Psoas muscle (tissue), 8 donors: ENCODE data around the gene SSNA1. TPM values are rescaled to one million over a fixed set of nuclear protein-coding genes. Genes with fewer than 3 reads are reported as not detected.

ENCODE experiments used
- ATAC-seq, 4 donors: fragments of 200-7000 bp; cut with Tn5 transposase; one replicate each; pipeline ENCODE4 v1.9.1; 2020; ENCODE audit warnings: moderate library complexity in 3 of 4, mild to moderate bottlenecking in 2 of 4
- DNase-seq, 2 donors: peaks; one replicate each; pipeline ENCODE4 v3.0.0-alpha.2; 2020
- H3K27ac ChIP-seq: fragments of 200-600 bp; one replicate; pipeline ENCODE4 v1.8.0; 2022
- H3K27me3 ChIP-seq, 3 donors: fragments of 200-600 bp in 1 of 3; one replicate each; pipeline versions ENCODE4 v1.6.1 to v1.8.0; 2013 to 2022; ENCODE audit warnings: low read length in 2 of 3, mild to moderate bottlenecking in 2 of 3, moderate library complexity in 1 of 3; ENCODE audit not compliant: insufficient read depth in 3 of 3
- H3K36me3 ChIP-seq, 2 donors: fragments of 200-600 bp in 1 of 2; one replicate each; pipeline versions ENCODE4 v1.6.1 to v1.8.0; 2013 to 2022; ENCODE audit warnings: low read depth in 1 of 2, mild to moderate bottlenecking in 1 of 2, moderate library complexity in 1 of 2; ENCODE audit not compliant: insufficient read depth in 1 of 2
- H3K4me1 ChIP-seq: fragments of 200-600 bp; one replicate; pipeline ENCODE4 v1.8.0; 2022
- H3K4me3 ChIP-seq: fragments of 200-600 bp; one replicate; pipeline ENCODE4 v1.8.0; 2022; ENCODE audit warnings: mild to moderate bottlenecking
- H3K9me3 ChIP-seq: fragments of 200-600 bp; one replicate; pipeline ENCODE4 v1.8.0; 2022
- WGBS, 3 donors: extraction: QIAGEN DNeasy Blood & Tissue Kit; methylation state at CpG; one replicate each; pipeline versions ENCODE4 v1.1.6 to v1.1.7; 2013; 5-methylcytosine and 5-hydroxymethylcytosine counted together
- intact Hi-C, 2 donors: fragments of 100-400 bp; cut with DNase I; formaldehyde crosslinking; loops; one replicate each; pipeline versions ENCODE4 v1.11.0 to v1.14.2; 2022
- polyA plus RNA-seq, 3 donors: library from polyadenylated mRNA; stranded (reverse); fragments of 200-250 nt; gene quantifications; one replicate each; pipeline ENCODE4 v1.2.3, GENCODE V29; 2013
- total RNA-seq, 4 donors: library from RNA; stranded (reverse); fragmentation: NEBNext Ultra II Directional in 2 of 4; extraction: Animal tissue kit (Norgen Biotek cat#: 25700) in 2 of 4; gene quantifications; one replicate each; pipeline versions ENCODE4 v1.2.1 to v1.2.4, GENCODE V29; 2021 to 2023
- TF ChIP-seq, protein P1 (sequence below): fragments of 200-600 bp; IDR thresholded peaks from one replicate; pipeline ENCODE4 v1.8.0; 2022; ENCODE audit warnings: antibody characterized with exemption
- donor health status: healthy with polysubstance abuse.
- donor health status: DM: no; HTN: no; CAD: no; lungs with moderate emphysema.
- donor health status: Bipolar disorder and iron deficiency.
- donor health status: healthy.
- donor health status: DM: yes; HTN: yes; CAD: no.
- donor health status: DM: no; HTN: no; CAD: no.
- donor health status: DM: no; HTN: no; CAD: no.
- donor health status: DM: yes; HTN: yes; CAD: no.

SSNA1 gene
- total and polyA plus RNA-seq, 7 donors, result 51.5 to 176 (median 65.4) TPM

DNA sequence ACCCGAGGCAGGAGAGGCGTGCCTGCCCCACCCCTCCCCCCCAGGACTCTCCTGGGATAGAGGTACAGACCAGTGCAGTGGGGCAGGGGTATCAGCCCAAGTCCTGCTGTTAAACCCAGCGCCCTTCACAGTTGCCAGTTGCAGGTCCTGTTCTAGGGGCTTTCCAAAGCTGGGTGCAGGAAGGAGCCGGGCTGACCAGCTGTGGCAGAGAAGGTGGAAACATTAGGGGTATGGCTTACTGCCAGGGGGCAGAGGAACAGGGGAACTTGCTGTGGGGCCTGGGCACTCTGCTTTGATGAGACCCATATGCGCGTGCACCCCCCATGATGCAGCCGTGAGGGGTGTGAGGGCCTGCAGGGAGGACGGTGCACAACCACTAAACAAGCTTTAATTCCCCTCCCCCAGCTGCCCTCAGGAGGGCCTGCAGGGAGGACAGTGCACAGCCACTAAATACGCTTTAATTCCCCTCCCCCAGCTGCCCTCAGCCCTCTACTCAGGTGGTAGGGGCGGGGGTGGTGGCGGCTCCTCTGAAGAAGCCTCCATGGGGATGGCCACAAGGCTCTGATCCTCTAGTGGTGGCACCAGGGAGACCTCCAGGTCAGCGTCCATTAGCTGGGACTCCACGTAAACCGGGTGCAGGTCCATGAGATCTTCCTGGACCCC is 17.9 kb upstream of the SSNA1 start:
- Histone ChIP-seq H3K27me3 (peaks cover 0 to 58% (median 28%) of the 10 kb centered on the region in 3 donors), H3K4me3 (no peak overlapping the region), H3K36me3 (no peaks in the 10 kb centered on the region), H3K27ac (no peak overlapping the region), H3K9me3 (no peaks in the 10 kb centered on the region), H3K4me1 (peaks cover 23% of the 10 kb centered on the region)
- intact Hi-C loops, result no loop called here
- TF ChIP-seq, protein P1, sequence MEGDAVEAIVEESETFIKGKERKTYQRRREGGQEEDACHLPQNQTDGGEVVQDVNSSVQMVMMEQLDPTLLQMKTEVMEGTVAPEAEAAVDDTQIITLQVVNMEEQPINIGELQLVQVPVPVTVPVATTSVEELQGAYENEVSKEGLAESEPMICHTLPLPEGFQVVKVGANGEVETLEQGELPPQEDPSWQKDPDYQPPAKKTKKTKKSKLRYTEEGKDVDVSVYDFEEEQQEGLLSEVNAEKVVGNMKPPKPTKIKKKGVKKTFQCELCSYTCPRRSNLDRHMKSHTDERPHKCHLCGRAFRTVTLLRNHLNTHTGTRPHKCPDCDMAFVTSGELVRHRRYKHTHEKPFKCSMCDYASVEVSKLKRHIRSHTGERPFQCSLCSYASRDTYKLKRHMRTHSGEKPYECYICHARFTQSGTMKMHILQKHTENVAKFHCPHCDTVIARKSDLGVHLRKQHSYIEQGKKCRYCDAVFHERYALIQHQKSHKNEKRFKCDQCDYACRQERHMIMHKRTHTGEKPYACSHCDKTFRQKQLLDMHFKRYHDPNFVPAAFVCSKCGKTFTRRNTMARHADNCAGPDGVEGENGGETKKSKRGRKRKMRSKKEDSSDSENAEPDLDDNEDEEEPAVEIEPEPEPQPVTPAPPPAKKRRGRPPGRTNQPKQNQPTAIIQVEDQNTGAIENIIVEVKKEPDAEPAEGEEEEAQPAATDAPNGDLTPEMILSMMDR, result no peak
- DNase-seq, result no peak
- no peak for ATAC-seq
- 40 to 44% (median 42%) methylated on average over 14 of the region's 14 CpGs for WGBS, 3 donors

DNA sequence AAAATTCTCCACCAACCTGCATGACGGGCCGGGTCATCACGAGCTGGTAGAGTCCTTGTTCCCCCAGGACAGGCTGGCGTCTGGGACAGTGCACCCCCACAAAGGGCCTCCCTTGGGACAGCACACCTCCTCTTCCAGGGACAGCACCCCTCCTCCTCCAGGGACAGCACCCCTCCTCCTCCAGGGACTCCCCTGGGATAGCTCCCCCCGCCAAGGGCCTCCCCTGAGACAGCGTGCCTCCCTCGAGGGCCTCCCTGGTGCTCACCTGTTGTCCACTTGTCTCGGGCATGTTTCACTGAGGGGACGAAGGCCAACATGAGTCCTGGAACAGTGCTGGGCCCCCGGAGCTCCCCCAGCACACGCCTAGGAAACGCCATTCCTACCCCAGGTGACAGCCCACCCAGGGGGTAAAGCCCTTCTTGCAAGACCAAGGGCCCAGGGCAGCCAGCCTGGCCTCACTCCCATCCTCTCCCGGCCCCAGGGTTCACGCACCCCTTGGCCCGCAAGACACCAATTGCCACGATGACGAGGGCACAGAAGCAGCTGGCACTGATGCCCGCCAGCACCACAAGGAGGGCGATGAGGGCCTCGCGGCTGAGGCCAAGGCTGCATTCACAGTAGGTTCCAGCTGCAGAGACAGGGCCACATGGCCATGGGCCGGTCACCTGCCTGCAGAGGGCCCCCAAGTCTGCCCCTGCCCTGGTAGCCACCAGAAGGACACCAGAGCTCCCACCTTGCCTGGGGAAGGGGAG is 17.2 kb upstream of the SSNA1 start:
- DNase-seq, result no peak
- Histone ChIP-seq H3K4me3 (no peak overlapping the region), H3K36me3 (no peaks in the 10 kb centered on the region), H3K27ac (no peak overlapping the region), H3K4me1 (peaks cover 23% of the 10 kb centered on the region), H3K9me3 (no peaks in the 10 kb centered on the region), H3K27me3 (peaks cover 0 to 51% (median 21%) of the 10 kb centered on the region in 3 donors)
- no peak for ATAC-seq
- intact Hi-C loops, result no loop called here
- TF ChIP-seq, protein P1, result no peak
- WGBS, 3 donors, result 52 to 60% (median 54%) methylated on average over 22 of the region's 22 CpGs

DNA sequence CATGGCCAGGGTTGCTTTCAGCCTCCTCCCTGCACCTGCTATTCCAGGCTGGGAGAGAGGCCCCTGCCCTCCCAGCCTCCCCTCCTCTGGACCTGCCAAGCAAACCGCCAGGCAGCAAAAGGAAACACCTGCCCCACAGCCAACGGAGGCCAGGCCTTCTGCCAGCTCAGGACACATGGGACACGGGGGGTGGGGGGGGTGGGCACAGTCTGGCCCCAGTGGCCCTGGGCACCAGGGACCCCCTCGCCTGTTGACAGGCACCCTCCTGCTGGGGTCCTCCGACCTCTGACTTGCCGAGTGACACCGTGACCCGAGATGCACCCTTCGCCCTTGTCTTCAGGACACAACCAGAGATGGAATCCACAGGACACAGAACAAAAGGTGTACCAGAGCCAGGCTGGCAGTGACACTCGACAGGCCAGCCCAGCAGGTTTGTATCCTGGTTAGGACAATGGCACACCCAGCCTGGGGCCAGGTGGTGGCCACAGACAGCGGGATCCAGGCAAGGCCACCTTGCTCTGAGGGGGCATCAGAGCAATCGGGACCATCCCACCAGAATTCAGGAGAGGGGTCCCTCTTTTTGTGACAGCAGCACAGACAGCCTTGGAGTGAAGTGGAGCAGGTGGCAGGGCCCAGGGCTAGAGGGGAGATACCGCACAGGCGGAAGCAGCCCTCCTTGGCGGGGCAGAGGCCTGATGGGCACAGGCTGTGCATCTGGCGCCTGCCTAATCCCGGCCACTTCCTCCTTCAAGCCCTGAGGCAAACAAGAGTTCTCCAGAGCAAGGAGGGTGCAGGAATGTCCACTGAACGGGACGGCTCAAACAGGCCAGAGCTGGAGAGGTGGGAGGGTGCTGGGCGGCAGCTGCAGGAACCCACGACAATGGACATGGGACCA is 15.3 kb upstream of the SSNA1 start:
- TF ChIP-seq, protein P1, result no peak
- 45 to 54% (median 52%) methylated on average over 19 to 21 of the region's 21 CpGs for WGBS, 3 donors
- intact Hi-C loops, result no loop called here
- ATAC-seq (no peak), DNase-seq (no peak)
- H3K27me3 ChIP-seq, result peaks cover 0 to 33% (median 8%) of the 10 kb centered on the region in 3 donors
- H3K36me3 ChIP-seq, result peaks cover 0 to 14% of the 10 kb centered on the region in 2 donors
- H3K4me1 ChIP-seq, result peaks cover 17% of the 10 kb centered on the region
- no peak overlapping the region for H3K4me3 ChIP-seq
- no peak overlapping the region for H3K27ac ChIP-seq
- no peaks in the 10 kb centered on the region for H3K9me3 ChIP-seq

DNA sequence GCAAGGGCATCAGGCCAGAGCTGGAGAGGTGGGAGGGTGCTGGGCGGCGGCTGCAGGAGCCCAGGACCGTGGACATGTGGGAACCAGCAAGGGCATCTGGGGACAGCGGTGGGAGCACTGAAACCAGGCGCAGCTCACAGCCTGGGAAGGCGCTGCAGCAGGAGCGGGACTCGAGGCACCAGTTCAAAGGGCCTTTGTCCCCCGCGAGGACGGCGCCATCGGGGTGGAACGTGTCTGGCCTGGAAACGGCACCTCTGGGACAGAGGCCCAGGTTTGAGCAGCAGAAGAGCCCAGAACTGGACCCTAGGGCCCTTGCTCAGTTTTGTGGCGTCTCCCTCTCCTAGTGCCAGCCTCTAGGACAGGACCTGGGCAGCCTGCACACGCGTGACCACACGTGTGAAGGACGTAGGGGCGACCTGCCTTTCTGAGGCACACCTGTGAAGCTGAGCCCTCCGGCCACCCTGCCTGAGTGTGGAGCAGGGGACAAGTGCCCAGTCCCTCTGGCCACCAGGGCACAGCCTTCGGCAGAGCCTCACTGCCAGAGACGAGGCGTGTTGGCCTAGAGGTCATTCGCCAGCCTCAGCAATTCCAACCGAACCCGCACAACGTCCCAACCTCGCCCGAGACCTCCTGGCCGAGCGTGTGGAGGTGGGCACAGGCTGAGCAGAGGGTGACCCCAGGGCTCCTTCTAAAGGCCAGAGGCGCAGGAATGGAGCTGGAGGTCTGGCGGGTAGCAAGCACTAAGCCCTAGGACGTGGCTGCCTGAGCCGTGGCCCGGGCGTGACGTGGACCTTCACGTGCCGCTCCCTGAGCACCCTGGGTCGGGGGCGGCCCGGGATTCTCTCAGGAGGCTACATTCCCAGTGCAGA is 14.4 kb upstream of the SSNA1 start:
- H3K36me3 ChIP-seq, result peaks cover 0 to 23% of the 10 kb centered on the region in 2 donors
- TF ChIP-seq, protein P1, result no peak
- no peak for DNase-seq
- H3K27ac ChIP-seq, result no peak overlapping the region
- ATAC-seq, result peak in 1 of 4 donors; percentile 7
- peaks cover 0 to 24% (median 0%) of the 10 kb centered on the region in 3 donors for H3K27me3 ChIP-seq
- peaks cover 10% of the 10 kb centered on the region for H3K4me1 ChIP-seq
- intact Hi-C loops, result no loop called here
- WGBS, 3 donors, result 73 to 79% (median 76%) methylated on average over 43 to 45 of the region's 45 CpGs
- H3K9me3 ChIP-seq, result no peaks in the 10 kb centered on the region
- no peak overlapping the region for H3K4me3 ChIP-seq
